Measurements from ENCODE around the gene ABHD12.

Gene ABHD12

GRCh38 chr20:25361287-25361683 lies 29.4 kb downstream of the ABHD12 start:
- Histone ChIP-seq H3K27me3 (ENCODE audit: insufficient read depth, poor library complexity, severe bottlenecking) (no peaks in the 10 kb centered on the region), H3K4me3 (replicated peaks; ENCODE audit: insufficient read depth, low read length) (no peak overlapping the region), H3K27ac (replicated peaks) (peak overlapping the region; percentile 85)
- no peak for DNase-seq (ENCODE audit: low read depth in 1 of 2, low spot score in 1 of 2)
- TF ChIP-seq, protein P1, sequence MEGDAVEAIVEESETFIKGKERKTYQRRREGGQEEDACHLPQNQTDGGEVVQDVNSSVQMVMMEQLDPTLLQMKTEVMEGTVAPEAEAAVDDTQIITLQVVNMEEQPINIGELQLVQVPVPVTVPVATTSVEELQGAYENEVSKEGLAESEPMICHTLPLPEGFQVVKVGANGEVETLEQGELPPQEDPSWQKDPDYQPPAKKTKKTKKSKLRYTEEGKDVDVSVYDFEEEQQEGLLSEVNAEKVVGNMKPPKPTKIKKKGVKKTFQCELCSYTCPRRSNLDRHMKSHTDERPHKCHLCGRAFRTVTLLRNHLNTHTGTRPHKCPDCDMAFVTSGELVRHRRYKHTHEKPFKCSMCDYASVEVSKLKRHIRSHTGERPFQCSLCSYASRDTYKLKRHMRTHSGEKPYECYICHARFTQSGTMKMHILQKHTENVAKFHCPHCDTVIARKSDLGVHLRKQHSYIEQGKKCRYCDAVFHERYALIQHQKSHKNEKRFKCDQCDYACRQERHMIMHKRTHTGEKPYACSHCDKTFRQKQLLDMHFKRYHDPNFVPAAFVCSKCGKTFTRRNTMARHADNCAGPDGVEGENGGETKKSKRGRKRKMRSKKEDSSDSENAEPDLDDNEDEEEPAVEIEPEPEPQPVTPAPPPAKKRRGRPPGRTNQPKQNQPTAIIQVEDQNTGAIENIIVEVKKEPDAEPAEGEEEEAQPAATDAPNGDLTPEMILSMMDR (IDR thresholded peaks at IDR 0.05; ENCODE audit: insufficient read depth, low read length) = no peak
- TF ChIP-seq POLR2AphosphoS5 (IDR thresholded peaks at IDR 0.05; ENCODE audit: low read depth) (no peak), SPI1 (IDR thresholded peaks at IDR 0.05; ENCODE audit: borderline replicate concordance, low read depth) (no peak), GABPA (IDR thresholded peaks at IDR 0.05; ENCODE audit: low read depth) (no peak)
- TF ChIP-seq, protein P2, sequence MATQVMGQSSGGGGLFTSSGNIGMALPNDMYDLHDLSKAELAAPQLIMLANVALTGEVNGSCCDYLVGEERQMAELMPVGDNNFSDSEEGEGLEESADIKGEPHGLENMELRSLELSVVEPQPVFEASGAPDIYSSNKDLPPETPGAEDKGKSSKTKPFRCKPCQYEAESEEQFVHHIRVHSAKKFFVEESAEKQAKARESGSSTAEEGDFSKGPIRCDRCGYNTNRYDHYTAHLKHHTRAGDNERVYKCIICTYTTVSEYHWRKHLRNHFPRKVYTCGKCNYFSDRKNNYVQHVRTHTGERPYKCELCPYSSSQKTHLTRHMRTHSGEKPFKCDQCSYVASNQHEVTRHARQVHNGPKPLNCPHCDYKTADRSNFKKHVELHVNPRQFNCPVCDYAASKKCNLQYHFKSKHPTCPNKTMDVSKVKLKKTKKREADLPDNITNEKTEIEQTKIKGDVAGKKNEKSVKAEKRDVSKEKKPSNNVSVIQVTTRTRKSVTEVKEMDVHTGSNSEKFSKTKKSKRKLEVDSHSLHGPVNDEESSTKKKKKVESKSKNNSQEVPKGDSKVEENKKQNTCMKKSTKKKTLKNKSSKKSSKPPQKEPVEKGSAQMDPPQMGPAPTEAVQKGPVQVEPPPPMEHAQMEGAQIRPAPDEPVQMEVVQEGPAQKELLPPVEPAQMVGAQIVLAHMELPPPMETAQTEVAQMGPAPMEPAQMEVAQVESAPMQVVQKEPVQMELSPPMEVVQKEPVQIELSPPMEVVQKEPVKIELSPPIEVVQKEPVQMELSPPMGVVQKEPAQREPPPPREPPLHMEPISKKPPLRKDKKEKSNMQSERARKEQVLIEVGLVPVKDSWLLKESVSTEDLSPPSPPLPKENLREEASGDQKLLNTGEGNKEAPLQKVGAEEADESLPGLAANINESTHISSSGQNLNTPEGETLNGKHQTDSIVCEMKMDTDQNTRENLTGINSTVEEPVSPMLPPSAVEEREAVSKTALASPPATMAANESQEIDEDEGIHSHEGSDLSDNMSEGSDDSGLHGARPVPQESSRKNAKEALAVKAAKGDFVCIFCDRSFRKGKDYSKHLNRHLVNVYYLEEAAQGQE (IDR thresholded peaks at IDR 0.05; ENCODE audit: insufficient replicate concordance, low read depth) = no peak

GRCh38 chr20:25360631-25361286 lies 29.9 kb downstream of the ABHD12 start:
- peak; percentile 44; the same call in 1 of the 2 replicates for TF ChIP-seq SPI1 (IDR thresholded peaks at IDR 0.05; ENCODE audit: borderline replicate concordance, low read depth)
- TF ChIP-seq, protein P2 (IDR thresholded peaks at IDR 0.05; ENCODE audit: insufficient replicate concordance, low read depth) = no peak
- 0 out of 2 replicates have a peak, but pooled peaks have one; percentile 8 for TF ChIP-seq GABPA (IDR thresholded peaks at IDR 0.05; ENCODE audit: low read depth)
- peak; percentile 57; the same call in 1 of the 2 replicates for TF ChIP-seq POLR2AphosphoS5 (IDR thresholded peaks at IDR 0.05; ENCODE audit: low read depth)
- peak; percentile 54 to 63 for DNase-seq (ENCODE audit: low read depth in 1 of 2, low spot score in 1 of 2)
- Histone ChIP-seq H3K27ac (replicated peaks) (peak overlapping the region; percentile 85), H3K27me3 (ENCODE audit: insufficient read depth, poor library complexity, severe bottlenecking) (no peaks in the 10 kb centered on the region), H3K4me3 (replicated peaks; ENCODE audit: insufficient read depth, low read length) (0 out of 2 replicates have a peak overlapping the region, but pooled peaks have one; percentile 5)

GRCh38 chr20:25356271-25356933 lies 34.2 kb downstream of the ABHD12 start:
- Histone ChIP-seq H3K4me3 (replicated peaks; ENCODE audit: insufficient read depth, low read length) (no peak overlapping the region), H3K27me3 (ENCODE audit: insufficient read depth, poor library complexity, severe bottlenecking) (no peaks in the 10 kb centered on the region), H3K27ac (replicated peaks) (no peak overlapping the region)
- DNase-seq (ENCODE audit: low read depth in 1 of 2, low spot score in 1 of 2) = no peak
- TF ChIP-seq SPI1 (IDR thresholded peaks at IDR 0.05; ENCODE audit: borderline replicate concordance, low read depth) = no peak
- no peak for TF ChIP-seq GABPA (IDR thresholded peaks at IDR 0.05; ENCODE audit: low read depth)
- no peak for TF ChIP-seq POLR2AphosphoS5 (IDR thresholded peaks at IDR 0.05; ENCODE audit: low read depth)

DNA sequence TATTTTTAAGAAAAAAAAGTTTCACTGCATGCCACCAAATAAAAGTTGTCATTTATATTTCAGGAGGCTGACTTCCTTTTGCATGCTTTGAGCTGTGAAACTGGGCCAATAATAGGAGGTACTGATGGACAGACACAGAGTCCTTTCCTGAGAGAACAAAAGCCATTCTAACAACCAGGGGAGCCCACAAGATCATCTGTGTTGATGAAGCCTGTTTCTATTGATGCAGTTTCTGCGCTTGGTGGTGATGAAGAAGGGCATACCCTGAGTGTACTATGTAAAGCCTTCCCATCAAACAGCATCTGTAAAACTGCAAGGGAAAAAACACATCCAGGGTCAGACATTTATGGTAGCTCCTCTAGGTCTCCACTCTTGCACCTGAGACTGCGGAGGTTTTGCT lies 34.8 kb downstream of the ABHD12 start:
- TF ChIP-seq SPI1 (IDR thresholded peaks at IDR 0.05; ENCODE audit: borderline replicate concordance, low read depth) = no peak
- TF ChIP-seq, protein P1 (IDR thresholded peaks at IDR 0.05; ENCODE audit: insufficient read depth, low read length) = no peak
- TF ChIP-seq POLR2AphosphoS5 (IDR thresholded peaks at IDR 0.05; ENCODE audit: low read depth) = no peak
- TF ChIP-seq, protein P2 (IDR thresholded peaks at IDR 0.05; ENCODE audit: insufficient replicate concordance, low read depth) = no peak
- TF ChIP-seq GABPA (IDR thresholded peaks at IDR 0.05; ENCODE audit: low read depth) = no peak
- no peak overlapping the region for H3K27ac ChIP-seq (replicated peaks)

More for the DNA sequence above, 34.8 kb downstream of the ABHD12 start:
- Histone ChIP-seq H3K4me3 (replicated peaks; ENCODE audit: insufficient read depth, low read length) (no peak overlapping the region), H3K27me3 (ENCODE audit: insufficient read depth, poor library complexity, severe bottlenecking) (no peaks in the 10 kb centered on the region)
- DNase-seq (ENCODE audit: low read depth in 1 of 2, low spot score in 1 of 2) = no peak
